A375 (cell line): ENCODE data around the gene MTHFS. TPM values are rescaled to one million over a fixed set of nuclear protein-coding genes. Genes with fewer than 3 reads are reported as not detected.

Experiments used
- small RNA-seq: library from RNA; depleted of rRNA; stranded (forward); fragments of <200 nt; gene quantifications from one replicate; pipeline ENCODE3, GENCODE V24; 2014
- total RNA-seq: library from RNA; depleted of rRNA; stranded (reverse); fragments of >200 nt; shearing (Covaris generic); gene quantifications from 2 replicates; pipeline ENCODE4 v1.2.3, GENCODE V29; 2014; rRNA removed

MTHFS gene
- total RNA-seq: 30.7 and 32.2 TPM in 2 replicates

DNA sequence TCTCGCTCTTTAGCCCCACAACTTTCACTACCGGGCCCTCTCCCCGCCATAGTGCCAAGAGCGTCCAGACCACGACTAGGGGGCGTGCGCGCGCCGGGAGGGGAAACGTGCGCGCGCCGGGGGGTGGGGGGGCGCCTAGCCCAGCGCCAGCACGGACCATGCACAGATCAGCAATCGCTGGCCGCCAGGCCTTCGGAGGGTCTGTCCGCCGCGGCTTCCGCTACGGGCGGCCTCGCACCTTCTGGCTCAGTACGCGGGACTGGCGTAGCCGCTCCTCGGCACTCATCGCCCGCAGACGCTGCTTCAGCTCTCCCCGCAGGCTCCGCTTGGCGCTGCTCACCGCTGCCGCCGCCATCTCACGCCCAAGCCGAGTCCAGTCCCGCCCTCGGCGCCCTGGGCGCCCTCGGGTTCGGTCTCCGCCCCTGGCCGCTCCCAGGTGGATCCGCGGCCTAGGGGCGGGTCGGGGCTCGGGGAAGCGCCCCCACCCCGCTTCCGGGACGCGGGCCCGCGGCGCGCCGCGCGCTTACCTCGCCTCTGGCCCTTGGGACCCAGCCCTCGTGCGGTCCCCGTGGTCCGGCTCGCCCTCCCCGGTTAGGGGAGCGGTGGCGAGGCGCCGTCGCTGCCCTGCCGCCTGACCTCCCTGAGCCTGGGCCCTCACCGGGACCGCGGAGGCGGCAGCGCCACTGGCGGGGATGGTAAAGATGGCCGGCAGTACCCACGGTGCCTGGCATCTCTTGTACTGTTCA, at the start of gene MTHFS:
Gene MTHFS, minus strand, starts transcription at position 381 of the 746 bp plus-strand sequence. Its CDS starts 26 bp downstream, at position 355.

Small RNA genes lying within 50 kb of the gene (small RNA-seq; reads per million reads assigned to genes)
- gene RNU6-667P: not detected

Other genes with a start within 250 kb of the MTHFS start
- gene BCL2A1, start 74.2 kb upstream of the MTHFS start, total RNA-seq: 4.1 and 4.7 TPM in 2 replicates
- gene ZFAND6, start 162.7 kb upstream of the MTHFS start, total RNA-seq: 71.8 and 74.4 TPM in 2 replicates